Astrocyte of the spinal cord (primary cell): ENCODE results near the gene NFATC1.

Source experiments
- DNase-seq: peaks from one replicate; pipeline ENCODE4 v3.0.0; 2011; ENCODE audit warnings: low read depth, low spot score
- H3K4me3 ChIP-seq: 2 replicates; pipeline ENCODE4 v1.5.1; 2011; ENCODE audit warnings: low read depth, mild to moderate bottlenecking, low read length, moderate library complexity
- CTCF ChIP-seq: IDR thresholded peaks from 2 replicates; pipeline ENCODE4 v1.5.1; 2012; ENCODE audit warnings: low read depth, mild to moderate bottlenecking, low read length, inconsistent platforms
- in situ Hi-C: cut with HindIII; loops from 2 replicates; pipeline ENCODE4 v1.10.0; 2017; ENCODE audit warnings: low sequenced_read_pairs

Gene NFATC1

DNA sequence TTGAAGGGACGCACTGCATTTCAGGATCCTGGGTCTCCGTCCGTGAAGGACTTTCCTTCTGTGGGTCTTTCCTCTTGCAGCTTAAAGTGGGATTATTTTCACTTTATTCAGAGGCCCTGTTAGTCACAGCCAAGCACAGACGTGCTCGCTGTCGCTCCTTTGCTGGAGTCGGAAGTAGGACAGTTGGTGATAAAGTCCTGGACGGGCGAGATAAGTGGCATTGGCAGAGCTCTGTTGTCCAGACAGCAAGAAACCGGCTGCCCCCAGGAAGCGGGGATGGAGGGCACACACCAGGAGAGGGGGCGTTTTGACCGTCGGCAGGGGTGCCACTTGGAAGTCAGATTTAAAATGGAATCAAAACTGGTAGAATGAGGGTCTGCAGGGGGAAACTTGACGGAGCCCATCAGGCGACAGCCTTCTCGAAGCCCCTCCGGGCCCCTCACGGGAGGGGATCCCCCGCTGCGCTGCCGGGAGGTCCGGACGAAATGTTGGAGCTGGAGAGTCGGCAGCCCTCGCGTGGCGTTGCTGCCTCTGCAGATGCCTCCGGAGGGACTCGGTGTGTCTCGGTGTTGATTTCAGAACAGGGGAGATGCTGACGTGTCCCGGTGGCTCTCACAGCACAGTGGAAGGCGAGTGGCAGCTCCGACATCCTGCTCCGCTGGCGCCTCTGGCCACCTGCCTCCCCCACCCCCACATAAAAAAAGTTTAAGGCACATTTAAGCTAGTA, 124.2 kb downstream of the NFATC1 start:
- DNase-seq = no peak
- no peak overlapping the region for H3K4me3 ChIP-seq
- no peak for TF ChIP-seq CTCF
- in situ Hi-C loops = no loop called here

DNA sequence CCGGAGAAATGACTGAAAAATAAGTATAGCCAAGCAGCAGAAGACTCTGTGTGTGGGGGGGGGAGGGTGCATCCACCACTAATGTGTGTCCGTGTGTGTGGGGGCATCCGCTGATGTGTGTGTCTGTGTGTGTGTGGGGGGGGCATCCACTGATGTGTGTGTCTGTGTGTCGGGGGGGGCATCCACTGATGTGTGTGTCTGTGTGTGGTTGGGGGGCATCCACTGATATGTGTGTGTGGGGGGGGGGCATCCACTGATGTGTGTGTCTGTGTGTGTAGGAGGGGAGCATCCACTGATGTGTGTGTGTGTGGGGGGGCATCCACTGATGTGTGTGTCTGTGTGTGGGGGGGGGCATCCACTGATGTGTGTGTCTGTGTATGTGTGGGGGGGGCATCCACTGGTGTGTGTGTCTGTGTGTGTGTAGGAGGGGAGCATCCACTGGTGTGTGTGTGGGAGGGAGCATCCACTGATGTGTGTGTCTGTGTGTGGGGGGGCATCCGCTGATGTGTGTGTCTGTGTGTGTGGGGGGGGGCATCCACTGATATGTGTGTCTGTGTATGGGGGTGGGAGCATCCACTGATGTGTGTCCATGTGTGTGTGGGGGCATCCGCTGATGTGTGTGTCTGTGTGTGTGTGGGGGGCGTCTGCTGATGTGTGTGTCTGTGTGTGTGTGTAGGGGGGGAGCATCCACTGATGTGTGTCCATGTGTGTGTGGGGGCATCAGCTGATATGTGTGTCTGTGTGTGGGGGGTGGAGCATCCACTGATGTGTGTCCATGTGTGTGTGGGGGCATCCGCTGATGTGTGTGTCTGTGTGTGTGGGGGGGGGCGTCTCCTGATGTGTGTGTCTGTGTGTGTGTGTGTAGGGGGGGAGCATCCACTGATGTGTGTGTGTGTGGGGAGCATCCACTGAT, 125.0 kb downstream of the NFATC1 start:
- H3K4me3 ChIP-seq = no peak overlapping the region
- no peak for DNase-seq
- in situ Hi-C loops = no loop called here
- TF ChIP-seq CTCF = no peak

- no peak for DNase-seq
- in situ Hi-C loops = no loop called here
- no peak overlapping the region for H3K4me3 ChIP-seq
- no peak for TF ChIP-seq CTCF
Observed at GRCh38 chr18:79521416-79522205, 125.9 kb downstream of the NFATC1 start.

- no peak for TF ChIP-seq CTCF
- DNase-seq = no peak
- in situ Hi-C loops = no loop called here
- no peak overlapping the region for H3K4me3 ChIP-seq
Observed at GRCh38 chr18:79522451-79523205, 126.9 kb downstream of the NFATC1 start.

GRCh38 chr18:79523206-79523735, 127.5 kb downstream of the NFATC1 start:
- no peak for DNase-seq
- H3K4me3 ChIP-seq = no peak overlapping the region
- in situ Hi-C loops = no loop called here
- TF ChIP-seq CTCF = no peak
